ENCODE results near the gene BNIPL.

- TF ChIP-seq EZH2phosphoT487 (IDR thresholded peaks at IDR 0.05; ENCODE audit: low read length) (no peak), CTCF (IDR thresholded peaks at IDR 0.05; ENCODE audit: low read length) (no peak), EZH2 (optimal IDR thresholded peaks at IDR 0.05; ENCODE audit: low read depth, low read length) (no peak)
Observed at GRCh38 chr1:150999926-151000325, 36.5 kb upstream of the BNIPL start.
